K562 (cell line): ENCODE results near the gene HERC3. TPM values are rescaled to one million over a fixed set of nuclear protein-coding genes. Genes with fewer than 3 reads are reported as not detected.

Source experiments
- BCOR ChIP-seq: fragments of 450-650 bp; IDR thresholded peaks from 2 replicates; pipeline ENCODE4 v1.6.1; 2016
- ELK3 ChIP-seq: fragments of 450-650 bp; formaldehyde crosslinking; IDR thresholded peaks from 2 replicates; pipeline ENCODE4 v1.4.0; 2020; ENCODE audit warnings: mild to moderate bottlenecking
- HLTF ChIP-seq: fragments of 450-650 bp; IDR thresholded peaks from 2 replicates; pipeline ENCODE4 v1.6.1; 2016
- MBD1 ChIP-seq: fragments of 250-450 bp; sonication (Bioruptor Pico); IDR thresholded peaks from 2 replicates; pipeline ENCODE4 v1.8.0; 2022; ENCODE audit warnings: inconsistent platforms
- MYBL2 ChIP-seq, 2 experiments: fragments of 450-650 bp in 1 of 2; sonication (generic) in 1 of 2; formaldehyde crosslinking in 1 of 2; IDR thresholded peaks; 2 replicates each; pipeline versions ENCODE4 v1.6.1 to v1.8.1; 2017 to 2022; ENCODE audit warnings: borderline replicate concordance in 1 of 2, inconsistent platforms in 1 of 2, low read depth in 1 of 2, mild to moderate bottlenecking in 1 of 2, missing genetic modification reagents in 1 of 2, moderate library complexity in 1 of 2
- SIN3A ChIP-seq, 2 experiments: fragments of 150-350 bp in 1 of 2; IDR thresholded peaks; 2 replicates each; pipeline ENCODE4 v1.6.1; 2011 to 2016; ENCODE audit warnings: borderline replicate concordance in 2 of 2, low read depth in 2 of 2, low read length in 2 of 2, mild to moderate bottlenecking in 2 of 2, moderate library complexity in 2 of 2; ENCODE audit not compliant: control insufficient read depth in 1 of 2
- SMAD4 ChIP-seq: fragments of 250-450 bp; sonication (Bioruptor Pico); conservative IDR thresholded peaks from 2 replicates; pipeline ENCODE4 v1.8.0; 2021; ENCODE audit warnings: inconsistent platforms, mild to moderate bottlenecking, moderate library complexity
- SMARCA4 ChIP-seq: fragments of 450-650 bp; IDR thresholded peaks from 2 replicates; pipeline ENCODE4 v1.6.1; 2016
- SRSF9 ChIP-seq: fragments of 200-400 bp; formaldehyde crosslinking; IDR thresholded peaks from 2 replicates; pipeline ENCODE4 v1.6.1; 2017; ENCODE audit warnings: low read depth, low read length, borderline replicate concordance
- TAL1 ChIP-seq: fragments of 450-650 bp; IDR thresholded peaks from 2 replicates; pipeline ENCODE4 v1.6.1; 2016; ENCODE audit warnings: mild to moderate bottlenecking
- TGIF2 ChIP-seq: sonication (generic); formaldehyde crosslinking; IDR thresholded peaks from 2 replicates; pipeline ENCODE4 v1.8.1; 2022; ENCODE audit warnings: mild to moderate bottlenecking, missing genetic modification reagents, moderate library complexity
- UBTF ChIP-seq, 2 experiments: IDR thresholded peaks; 2 replicates each; pipeline ENCODE4 v1.6.1; 2012; ENCODE audit warnings: improper control_type of control experiment in 2 of 2, low read depth in 2 of 2, low read length in 2 of 2, borderline replicate concordance in 1 of 2
- ZBTB33 ChIP-seq: sonication (generic); formaldehyde crosslinking; IDR thresholded peaks from 2 replicates; pipeline ENCODE4 v1.8.1; 2023; ENCODE audit warnings: mild to moderate bottlenecking, missing genetic modification reagents
- ZNF121 ChIP-seq: sonication (generic); formaldehyde crosslinking; conservative IDR thresholded peaks from 2 replicates; pipeline ENCODE4 v1.8.0; 2022; ENCODE audit warnings: missing genetic modification reagents
- ZNF785 ChIP-seq: fragments of 250-450 bp; sonication (Bioruptor Pico); IDR thresholded peaks from 2 replicates; pipeline ENCODE4 v1.4.0; 2020; ENCODE audit warnings: mild to moderate bottlenecking
- ZZZ3 ChIP-seq: fragments of 450-650 bp; IDR thresholded peaks from 2 replicates; pipeline ENCODE4 v1.6.1; 2016; ENCODE audit warnings: antibody characterized with exemption, mild to moderate bottlenecking, moderate library complexity
- polyA plus RNA-seq, 8 experiments: library from polyadenylated mRNA; depleted of rRNA in 4 of 8; stranded (reverse) in 5 of 8; unstranded in 3 of 8; fragments of >200 nt; fragmentation: Nextera tagmentation in 2 of 8; fragmentation: Illumina TruSeq in 1 of 8; extraction: Ambion mirVana in 2 of 8; extraction: Trizol in 1 of 8; gene quantifications; 2 replicates each; pipeline versions ENCODE4 v1.2.1 to v1.2.3, GENCODE V29; 2011 to 2014; ENCODE audit warnings: inconsistent platforms in 1 of 8, missing spikeins in 1 of 8
- total RNA-seq, 7 experiments: library from RNA; depleted of rRNA in 6 of 7; stranded (reverse); fragments of >200 nt in 6 of 7; fragmentation: Illumina TruSeq in 2 of 7; extraction: Trizol in 2 of 7; gene quantifications; 2 replicates each; pipeline versions ENCODE4 v1.2.1 to v1.2.3, GENCODE V29; 2011 to 2021; ENCODE audit warnings: low replicate concordance in 1 of 7
- TF ChIP-seq, protein P1 (sequence below): fragments of 200-800 bp; sonication (Bioruptor generic); IDR thresholded peaks from 2 replicates; pipeline ENCODE4 v1.6.1; 2017; ENCODE audit warnings: missing genetic modification characterization, missing compliant biosample characterization
- TF ChIP-seq, protein P2 (sequence below): fragments of 450-650 bp; IDR thresholded peaks from 2 replicates; pipeline ENCODE4 v1.6.1; 2016; ENCODE audit warnings: antibody characterized with exemption

HERC3 gene
- total and polyA plus RNA-seq, 9 of the 15 experiments (the other 6 are each of a cell fraction or from before 2014, with no cell fraction given): 1.8 to 13.1 (median 7.6) TPM

DNA sequence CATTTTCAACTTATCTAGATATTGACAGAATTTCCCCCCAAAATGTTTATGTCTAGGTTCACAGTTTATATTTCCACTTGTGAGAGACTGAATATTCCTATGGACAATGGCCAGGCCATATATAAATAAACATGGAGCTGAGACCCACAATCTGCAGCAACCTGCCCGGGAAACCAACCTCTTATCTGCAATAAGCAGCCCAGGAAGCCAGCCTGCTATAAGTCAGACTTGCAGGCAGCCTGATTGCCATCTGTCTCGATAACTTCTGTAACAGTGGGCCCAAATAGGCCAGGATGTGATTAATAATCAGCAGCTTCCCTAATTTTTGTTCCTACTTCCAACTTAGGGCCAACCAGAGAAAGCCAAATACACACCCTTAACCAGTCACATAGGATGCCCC lies 110.5 kb downstream of the HERC3 start (continued):
- TF ChIP-seq MBD1 (CRISPR knock-in tag) (no peak), TAL1 (peak; percentile 60; the same call in 1 of the 2 replicates), MYBL2 (IDR thresholded peaks at IDR 0.05; ENCODE audit: low read depth) (no peak), MYBL2 (CRISPR knock-in tag; IDR thresholded peaks at IDR 0.05; ENCODE audit: borderline replicate concordance) (no peak), HLTF (no peak), TGIF2 (no peak), SMARCA4 (peak; percentile 22; the same call in 1 of the 2 replicates), SMAD4 (CRISPR knock-in tag) (no peak), BCOR (no peak), SRSF9 (no peak), ZNF121 (no peak), ELK3 (no peak), ZBTB33 (CRISPR knock-in tag) (0 out of 2 replicates have a peak, but pooled peaks have one; percentile 15), ZNF785 (no peak), ZZZ3 (no peak), UBTF (IDR thresholded peaks at IDR 0.05; ENCODE audit: borderline replicate concordance in 1 of 2, low read depth in 2 of 2, low read length in 2 of 2) (no peak), SIN3A (IDR thresholded peaks at IDR 0.05; ENCODE audit: borderline replicate concordance in 2 of 2, control insufficient read depth in 1 of 2, low read depth in 2 of 2, low read length in 2 of 2) (no peak)
- TF ChIP-seq, protein P1, sequence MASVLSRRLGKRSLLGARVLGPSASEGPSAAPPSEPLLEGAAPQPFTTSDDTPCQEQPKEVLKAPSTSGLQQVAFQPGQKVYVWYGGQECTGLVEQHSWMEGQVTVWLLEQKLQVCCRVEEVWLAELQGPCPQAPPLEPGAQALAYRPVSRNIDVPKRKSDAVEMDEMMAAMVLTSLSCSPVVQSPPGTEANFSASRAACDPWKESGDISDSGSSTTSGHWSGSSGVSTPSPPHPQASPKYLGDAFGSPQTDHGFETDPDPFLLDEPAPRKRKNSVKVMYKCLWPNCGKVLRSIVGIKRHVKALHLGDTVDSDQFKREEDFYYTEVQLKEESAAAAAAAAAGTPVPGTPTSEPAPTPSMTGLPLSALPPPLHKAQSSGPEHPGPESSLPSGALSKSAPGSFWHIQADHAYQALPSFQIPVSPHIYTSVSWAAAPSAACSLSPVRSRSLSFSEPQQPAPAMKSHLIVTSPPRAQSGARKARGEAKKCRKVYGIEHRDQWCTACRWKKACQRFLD (CRISPR knock-in tag): no peak
- TF ChIP-seq, protein P2, sequence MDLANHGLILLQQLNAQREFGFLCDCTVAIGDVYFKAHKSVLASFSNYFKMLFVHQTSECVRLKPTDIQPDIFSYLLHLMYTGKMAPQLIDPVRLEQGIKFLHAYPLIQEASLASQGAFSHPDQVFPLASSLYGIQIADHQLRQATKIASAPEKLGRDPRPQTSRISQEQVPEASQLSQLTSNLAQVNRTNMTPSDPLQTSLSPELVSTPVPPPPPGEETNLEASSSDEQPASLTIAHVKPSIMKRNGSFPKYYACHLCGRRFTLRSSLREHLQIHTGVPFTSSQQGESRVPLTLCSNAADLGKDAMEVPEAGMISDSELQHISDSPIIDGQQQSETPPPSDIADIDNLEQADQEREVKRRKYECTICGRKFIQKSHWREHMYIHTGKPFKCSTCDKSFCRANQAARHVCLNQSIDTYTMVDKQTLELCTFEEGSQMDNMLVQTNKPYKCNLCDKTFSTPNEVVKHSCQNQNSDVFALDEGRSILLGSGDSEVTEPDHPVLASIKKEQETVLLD: no peak
